Subcutaneous adipose tissue (tissue), 4 donors: Measurements from ENCODE around the gene LRRC28. TPM values are rescaled to one million over a fixed set of nuclear protein-coding genes. Genes with fewer than 3 reads are reported as not detected.

Experiments used
- total RNA-seq, 4 donors: library from RNA; depleted of rRNA; stranded (reverse); fragments of >200 nt; gene quantifications; one replicate each; pipeline ENCODE4 v1.1.0, GENCODE V29; 2016
- TF ChIP-seq, protein P1 (sequence below): fragments of 450-650 bp; IDR thresholded peaks from one replicate; pipeline ENCODE4 v1.5.1; 2016; ENCODE audit warnings: low read depth, mild to moderate bottlenecking, control low read depth, antibody characterized with exemption, moderate library complexity

LRRC28 gene
- total RNA-seq, 4 donors from 2014 or later, result 37.7 to 60.7 (median 45.8) TPM

DNA sequence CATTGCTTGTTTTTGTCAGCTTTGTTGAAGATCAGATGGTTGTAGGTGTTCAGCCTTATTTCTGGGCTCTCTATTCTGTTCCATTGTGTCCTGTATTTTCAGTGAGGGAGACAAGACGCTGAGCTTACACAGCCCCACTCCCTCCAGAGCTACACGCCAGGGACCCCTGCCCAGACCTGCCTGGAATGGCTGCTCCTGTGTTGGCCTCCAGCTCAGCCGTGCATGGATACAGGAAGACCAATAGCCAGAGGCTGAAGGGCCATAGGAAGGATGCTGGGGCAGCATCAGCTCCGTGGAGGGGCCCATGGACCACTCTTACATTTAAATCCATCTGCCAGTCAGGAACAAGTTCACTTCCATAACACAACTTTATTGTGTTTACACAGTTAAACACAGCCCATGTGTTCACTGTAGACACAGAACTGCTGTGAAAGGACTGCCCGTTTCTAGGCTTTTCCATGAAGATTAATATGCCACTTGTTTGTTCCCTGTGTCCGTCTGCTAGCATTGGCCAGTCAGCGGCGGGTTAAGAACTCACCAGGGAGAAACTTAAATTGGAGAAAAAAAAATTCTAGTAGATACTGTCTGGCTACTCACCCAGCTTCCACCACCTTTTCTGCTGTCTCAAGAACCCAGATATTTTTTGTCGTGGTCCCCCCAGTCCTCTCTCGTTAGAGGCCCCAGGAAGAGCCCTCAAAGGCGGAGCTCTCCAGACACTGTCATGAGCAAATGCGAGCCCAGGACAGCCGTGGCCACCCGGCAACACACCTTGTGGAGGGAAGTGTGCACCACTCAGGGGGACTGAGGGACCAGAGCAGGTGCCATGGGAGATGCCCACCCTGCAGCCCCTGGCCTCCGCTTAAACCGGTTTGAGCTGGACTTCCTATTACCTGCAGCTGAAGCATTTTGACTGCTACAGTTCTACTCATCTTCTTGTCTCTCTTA, 172.2 kb downstream of the LRRC28 start:
- TF ChIP-seq, protein P1, sequence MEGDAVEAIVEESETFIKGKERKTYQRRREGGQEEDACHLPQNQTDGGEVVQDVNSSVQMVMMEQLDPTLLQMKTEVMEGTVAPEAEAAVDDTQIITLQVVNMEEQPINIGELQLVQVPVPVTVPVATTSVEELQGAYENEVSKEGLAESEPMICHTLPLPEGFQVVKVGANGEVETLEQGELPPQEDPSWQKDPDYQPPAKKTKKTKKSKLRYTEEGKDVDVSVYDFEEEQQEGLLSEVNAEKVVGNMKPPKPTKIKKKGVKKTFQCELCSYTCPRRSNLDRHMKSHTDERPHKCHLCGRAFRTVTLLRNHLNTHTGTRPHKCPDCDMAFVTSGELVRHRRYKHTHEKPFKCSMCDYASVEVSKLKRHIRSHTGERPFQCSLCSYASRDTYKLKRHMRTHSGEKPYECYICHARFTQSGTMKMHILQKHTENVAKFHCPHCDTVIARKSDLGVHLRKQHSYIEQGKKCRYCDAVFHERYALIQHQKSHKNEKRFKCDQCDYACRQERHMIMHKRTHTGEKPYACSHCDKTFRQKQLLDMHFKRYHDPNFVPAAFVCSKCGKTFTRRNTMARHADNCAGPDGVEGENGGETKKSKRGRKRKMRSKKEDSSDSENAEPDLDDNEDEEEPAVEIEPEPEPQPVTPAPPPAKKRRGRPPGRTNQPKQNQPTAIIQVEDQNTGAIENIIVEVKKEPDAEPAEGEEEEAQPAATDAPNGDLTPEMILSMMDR, result no peak

DNA sequence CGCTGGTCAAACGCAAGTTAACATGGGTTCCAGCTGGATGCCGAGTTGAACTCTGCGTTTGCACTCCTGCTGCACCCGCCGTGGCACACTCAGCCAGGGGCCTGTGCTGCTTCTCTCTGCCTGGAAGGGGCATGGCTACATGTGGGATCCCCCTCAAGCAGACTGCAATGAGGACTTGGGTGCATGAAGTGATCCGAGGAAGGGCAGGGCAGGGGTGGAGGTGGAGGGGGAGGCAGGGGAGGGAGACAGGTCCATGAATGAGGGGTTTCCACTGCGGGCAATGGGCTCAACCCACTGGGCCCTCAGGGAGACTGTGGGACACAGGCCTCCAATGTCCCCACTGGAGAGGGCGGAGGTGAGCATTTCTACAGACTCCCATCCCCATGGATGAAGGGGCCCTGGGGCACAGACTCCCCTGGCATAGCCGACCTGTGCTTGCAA, 172.9 kb downstream of the LRRC28 start:
- TF ChIP-seq, protein P1, result no peak

DNA sequence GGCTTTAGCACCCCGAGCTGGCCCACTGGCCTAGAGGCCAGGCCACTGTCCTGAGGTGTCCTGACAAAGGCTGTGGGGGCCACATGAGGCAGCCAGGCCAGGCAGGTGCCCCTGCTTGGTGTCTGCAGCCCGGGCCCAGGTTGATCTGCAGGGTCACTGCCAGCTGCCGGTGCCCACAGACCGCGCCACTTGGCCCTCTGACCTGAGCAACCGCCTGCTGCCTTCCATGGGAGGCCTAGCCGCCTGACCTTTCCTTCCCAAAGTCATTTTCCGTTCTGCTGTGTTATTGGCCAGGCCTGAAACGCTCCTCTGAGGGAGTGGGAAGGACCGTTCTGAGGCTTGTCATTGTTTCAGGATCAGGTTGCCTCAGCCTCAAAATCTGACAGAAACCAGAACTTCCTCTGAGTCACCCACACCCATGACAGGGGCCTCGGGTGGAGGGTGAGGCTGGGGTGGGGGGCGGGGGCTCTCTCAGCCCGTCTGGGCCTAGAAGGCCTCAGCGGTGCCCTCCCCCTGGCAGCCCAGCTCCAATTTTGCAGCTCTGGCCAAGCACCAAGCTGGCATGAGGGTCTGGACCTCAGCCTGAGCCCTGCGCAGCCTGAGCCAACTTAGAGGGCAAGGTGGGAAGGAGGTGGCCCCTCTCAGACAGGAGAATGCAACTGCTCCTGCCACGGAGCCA, 173.8 kb downstream of the LRRC28 start:
- TF ChIP-seq, protein P1, result no peak

DNA sequence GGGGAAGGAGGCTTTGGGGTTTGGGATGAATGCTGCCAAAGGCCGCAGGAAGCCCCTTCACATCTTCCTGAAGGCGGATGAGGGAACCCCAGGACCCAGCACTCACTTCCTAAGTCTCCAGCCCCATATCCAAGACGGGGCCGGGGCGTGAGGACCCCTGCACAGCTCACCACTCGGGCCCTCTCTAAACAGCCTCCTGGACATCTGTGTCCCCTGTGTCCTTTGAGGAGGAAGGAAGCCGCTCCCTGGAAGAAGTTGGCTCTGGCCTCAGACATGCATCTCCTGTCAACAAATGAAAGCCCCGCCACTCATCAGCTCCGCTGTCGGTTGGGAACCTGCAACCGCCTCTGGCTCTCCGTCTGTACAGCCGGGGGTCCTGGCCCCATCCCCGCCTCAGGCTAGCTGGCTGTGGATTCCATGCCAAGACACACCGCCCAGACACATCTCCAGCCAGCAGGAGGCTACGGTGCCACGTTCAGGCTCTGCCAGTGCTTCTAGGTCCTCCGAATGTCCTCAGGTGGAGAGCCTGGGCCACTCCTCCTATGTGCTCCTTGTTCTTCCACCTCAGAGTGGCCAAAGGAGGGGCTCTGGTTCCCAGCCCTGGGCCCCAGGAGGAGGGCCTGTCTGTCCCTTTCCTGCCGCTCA, 174.5 kb downstream of the LRRC28 start:
- TF ChIP-seq, protein P1, result no peak

DNA sequence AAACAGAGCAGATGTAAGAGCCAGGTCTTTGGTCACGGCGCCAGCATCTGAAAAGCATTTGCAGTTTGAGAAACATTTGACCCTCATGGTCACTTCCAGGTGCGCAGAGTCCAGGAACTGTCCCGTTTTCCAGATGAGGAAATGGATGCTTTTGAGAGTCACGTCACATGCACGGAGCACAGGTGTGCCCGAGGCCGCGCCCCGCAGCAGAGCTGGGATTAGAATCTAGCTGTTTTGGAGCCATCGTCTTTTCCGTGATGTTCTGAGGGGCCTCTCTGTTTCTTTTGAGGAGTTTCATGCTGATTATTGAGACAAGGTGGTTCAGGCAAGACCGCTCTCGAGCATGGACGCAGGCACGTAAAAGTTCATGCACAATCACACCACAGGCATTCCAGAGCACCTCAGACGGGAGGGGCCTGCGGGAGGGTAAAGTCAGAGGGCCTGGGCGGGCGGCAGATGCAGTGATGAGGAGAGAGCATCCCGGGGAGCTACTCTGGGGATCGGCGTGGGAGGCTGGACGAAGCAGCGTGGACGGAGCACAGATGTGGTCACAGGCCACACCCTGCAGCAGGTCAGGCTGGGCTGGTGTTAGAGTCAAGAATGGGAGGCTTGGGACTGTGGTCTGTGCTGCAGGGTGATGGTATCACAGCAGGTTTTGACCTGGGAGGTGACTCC, 175.3 kb downstream of the LRRC28 start:
- TF ChIP-seq, protein P1, result no peak

DNA sequence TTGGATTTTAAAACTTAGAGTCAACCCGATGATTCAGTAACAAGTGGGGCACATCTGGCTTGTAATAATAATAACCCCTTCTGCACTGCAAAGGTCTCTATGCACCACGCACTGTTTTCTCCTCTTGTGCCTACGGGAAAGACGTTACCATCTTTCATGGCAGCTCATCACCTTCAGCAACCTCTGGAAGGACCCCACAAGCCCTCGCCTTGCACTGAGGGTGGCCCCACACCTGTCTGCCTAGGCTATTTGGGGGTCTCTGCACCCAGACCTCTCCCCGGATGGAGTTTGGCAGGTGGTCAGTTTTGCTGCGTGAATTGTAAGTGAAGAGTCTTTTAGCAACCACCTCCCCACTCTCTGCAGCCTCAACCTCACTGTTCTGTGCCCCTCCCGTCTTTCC, 175.9 kb downstream of the LRRC28 start:
- TF ChIP-seq, protein P1, result no peak
